Keratinocyte (primary cell): ENCODE results near the gene JAZF1. TPM values are rescaled to one million over a fixed set of nuclear protein-coding genes. Genes with fewer than 3 reads are reported as not detected.

Experiments
- DNase-seq: peaks from one replicate; pipeline ENCODE4 v3.0.0-alpha.2; 2011; ENCODE audit warnings: low read depth, missing footprints, low spot score
- FAIRE-seq: peaks from 2 replicates; lab custom pipeline; 2011; peaks lifted over from hg19 to GRCh38; lab: Jason Lieb, UNC
- H2AFZ ChIP-seq: 2 replicates; pipeline ENCODE4 v1.6.0; 2012; ENCODE audit warnings: low read length, control low read depth, inconsistent platforms; ENCODE audit not compliant: control insufficient read depth
- H3K27ac ChIP-seq: 2 replicates; pipeline ENCODE4 v1.5.1; 2011; ENCODE audit warnings: low read length; ENCODE audit not compliant: control insufficient read depth, insufficient read depth
- H3K27me3 ChIP-seq: 3 replicates; pipeline ENCODE4 v1.6.0; 2011; ENCODE audit warnings: low read length; ENCODE audit not compliant: control insufficient read depth, insufficient read depth; ENCODE audit errors: extremely low read depth
- H3K36me3 ChIP-seq, 2 experiments: 2 replicates in 1 of 2; 3 replicates in 1 of 2; pipeline ENCODE4 v1.5.1; 2011; ENCODE audit warnings: low read length in 2 of 2, mild to moderate bottlenecking in 1 of 2; ENCODE audit not compliant: control insufficient read depth in 2 of 2, insufficient read depth in 2 of 2; ENCODE audit errors: extremely low read depth in 1 of 2
- H3K4me1 ChIP-seq: 3 replicates; pipeline ENCODE4 v1.5.1; 2011; ENCODE audit warnings: low read length; ENCODE audit not compliant: control insufficient read depth, insufficient read depth; ENCODE audit errors: extremely low read depth
- H3K4me2 ChIP-seq: 3 replicates; pipeline ENCODE4 v1.6.0; 2011; ENCODE audit warnings: low read depth, low read length; ENCODE audit not compliant: control insufficient read depth, insufficient read depth; ENCODE audit errors: extremely low read depth
- H3K4me3 ChIP-seq, 3 experiments: fragments of 200-600 bp in 1 of 3; sonication (generic) in 1 of 3; 2 replicates in 2 of 3; 3 replicates in 1 of 3; pipeline ENCODE4 v1.5.1; 2011 to 2016; ENCODE audit warnings: low read length in 3 of 3, mild to moderate bottlenecking in 3 of 3, control low read depth in 2 of 3, inconsistent platforms in 1 of 3, low read depth in 1 of 3, mixed read lengths in 1 of 3, mixed run types in 1 of 3, moderate library complexity in 1 of 3; ENCODE audit not compliant: control insufficient read depth in 2 of 3, insufficient read depth in 2 of 3; ENCODE audit errors: extremely low read depth in 1 of 3
- H3K79me2 ChIP-seq: 2 replicates; pipeline ENCODE4 v1.6.0; 2012; ENCODE audit warnings: low read length; ENCODE audit not compliant: control insufficient read depth, insufficient read depth
- H3K9ac ChIP-seq: 3 replicates; pipeline ENCODE4 v1.6.0; 2011; ENCODE audit warnings: low read length; ENCODE audit not compliant: control insufficient read depth, insufficient read depth; ENCODE audit errors: extremely low read depth
- H3K9me1 ChIP-seq: 3 replicates; pipeline ENCODE4 v1.6.0; 2011; ENCODE audit warnings: low read length; ENCODE audit not compliant: control insufficient read depth, insufficient read depth; ENCODE audit errors: extremely low read depth
- H3K9me3 ChIP-seq: 2 replicates; pipeline ENCODE4 v1.5.1; 2012; ENCODE audit warnings: low read depth, low read length; ENCODE audit not compliant: control insufficient read depth
- H4K20me1 ChIP-seq: 3 replicates; pipeline ENCODE4 v1.6.0; 2011; ENCODE audit warnings: low read length; ENCODE audit not compliant: control insufficient read depth, insufficient read depth; ENCODE audit errors: extremely low read depth
- EZH2 ChIP-seq: IDR thresholded peaks from one replicate; pipeline ENCODE4 v1.6.1; 2012; ENCODE audit warnings: inconsistent platforms, mild to moderate bottlenecking, low read length, moderate library complexity
- dilution Hi-C: fragments of 300-500 bp; cut with MboI; formaldehyde crosslinking; loops from one replicate; pipeline ENCODE4 v1.7.0; 2020; ENCODE audit warnings: low sequenced_read_pairs; ENCODE audit not compliant: extremely low pct_ligation_motif_present
- polyA plus RNA-seq, 5 experiments: library from polyadenylated mRNA; depleted of rRNA in 3 of 5; stranded (reverse) in 3 of 5; stranded (forward) in 1 of 5; unstranded in 1 of 5; fragments of >200 nt; gene quantifications; 1 replicate in 1 of 5; 2 replicates in 3 of 5; 3 replicates in 1 of 5; pipeline versions ENCODE4 v1.2.1 to v1.2.3, GENCODE V29; 2011 to 2012; ENCODE audit warnings: missing spikeins in 2 of 5, low read depth in 1 of 5, low replicate concordance in 1 of 5
- TF ChIP-seq, protein P1 (sequence below), 3 experiments: IDR thresholded peaks in 1 of 3; conservative IDR thresholded peaks in 1 of 3; optimal IDR thresholded peaks in 1 of 3; 2 replicates in 2 of 3; 3 replicates in 1 of 3; pipeline versions ENCODE3 to v1.5.1; 2011; ENCODE audit warnings: low read length in 3 of 3, mild to moderate bottlenecking in 3 of 3, moderate library complexity in 2 of 3, control low read depth in 1 of 3, inconsistent platforms in 1 of 3; ENCODE audit not compliant: insufficient read depth in 2 of 3; ENCODE audit errors: extremely low read depth in 1 of 3

Gene JAZF1
- polyA plus RNA-seq, 1 donor (not counting 4 experiments of a cell fraction or from before 2014, with no cell fraction given): 2.5 TPM

DNA sequence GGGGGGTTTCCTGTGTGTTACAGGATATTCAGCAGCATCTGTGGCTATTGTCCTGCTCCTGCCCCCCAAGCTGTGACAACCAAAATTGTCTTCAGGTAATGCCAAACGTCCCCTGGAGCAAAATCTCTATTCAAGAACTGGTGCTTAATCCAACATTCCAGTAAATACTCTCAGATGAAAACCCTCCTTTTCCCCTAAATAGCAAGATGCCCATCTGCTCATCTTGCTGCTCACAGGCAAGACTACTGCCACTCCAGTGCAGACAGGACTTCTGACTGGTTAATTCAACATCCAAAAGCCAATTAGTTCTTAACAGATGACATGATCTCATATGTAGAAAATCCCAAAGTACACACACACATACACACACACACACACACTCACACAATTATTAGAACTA, 20.5 kb upstream of the JAZF1 start:
- DNase-seq: no peak
- FAIRE-seq: no peak
- no peaks in the 10 kb centered on the region for H3K36me3 ChIP-seq

DNA sequence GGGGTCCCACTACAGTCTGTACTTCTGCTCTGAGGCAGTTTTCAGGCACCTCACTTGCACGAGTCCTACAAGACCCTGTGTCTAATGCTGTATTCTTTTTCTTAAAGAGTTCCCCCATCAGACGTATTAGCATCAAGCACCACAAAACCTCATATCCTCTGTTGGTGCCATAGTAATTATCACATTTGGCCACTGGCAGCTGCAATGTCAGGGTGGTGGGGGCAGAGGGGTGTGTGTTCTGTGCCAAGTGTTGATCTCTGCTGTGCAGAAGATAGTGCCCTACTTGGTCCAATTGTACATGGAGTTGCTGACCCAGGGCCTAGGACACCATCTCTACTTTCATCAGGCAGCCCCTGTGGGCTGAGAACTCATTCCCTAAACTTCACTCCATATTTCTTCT, 20.0 kb upstream of the JAZF1 start:
- TF ChIP-seq EZH2: no peak
- TF ChIP-seq, protein P1, sequence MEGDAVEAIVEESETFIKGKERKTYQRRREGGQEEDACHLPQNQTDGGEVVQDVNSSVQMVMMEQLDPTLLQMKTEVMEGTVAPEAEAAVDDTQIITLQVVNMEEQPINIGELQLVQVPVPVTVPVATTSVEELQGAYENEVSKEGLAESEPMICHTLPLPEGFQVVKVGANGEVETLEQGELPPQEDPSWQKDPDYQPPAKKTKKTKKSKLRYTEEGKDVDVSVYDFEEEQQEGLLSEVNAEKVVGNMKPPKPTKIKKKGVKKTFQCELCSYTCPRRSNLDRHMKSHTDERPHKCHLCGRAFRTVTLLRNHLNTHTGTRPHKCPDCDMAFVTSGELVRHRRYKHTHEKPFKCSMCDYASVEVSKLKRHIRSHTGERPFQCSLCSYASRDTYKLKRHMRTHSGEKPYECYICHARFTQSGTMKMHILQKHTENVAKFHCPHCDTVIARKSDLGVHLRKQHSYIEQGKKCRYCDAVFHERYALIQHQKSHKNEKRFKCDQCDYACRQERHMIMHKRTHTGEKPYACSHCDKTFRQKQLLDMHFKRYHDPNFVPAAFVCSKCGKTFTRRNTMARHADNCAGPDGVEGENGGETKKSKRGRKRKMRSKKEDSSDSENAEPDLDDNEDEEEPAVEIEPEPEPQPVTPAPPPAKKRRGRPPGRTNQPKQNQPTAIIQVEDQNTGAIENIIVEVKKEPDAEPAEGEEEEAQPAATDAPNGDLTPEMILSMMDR (optimal IDR thresholded peaks at IDR 0.05 in 1 of 3, IDR thresholded peaks at IDR 0.05 in 1 of 3, conservative IDR thresholded peaks at IDR 0.05 in 1 of 3; ENCODE audit: extremely low read depth in 1 of 3, insufficient read depth in 2 of 3, low read length in 3 of 3): no peak
- no peaks in the 10 kb centered on the region for H3K9me3 ChIP-seq
- no peak overlapping the region for H3K4me2 ChIP-seq
- H3K4me1 ChIP-seq: no peaks in the 10 kb centered on the region
- dilution Hi-C loops: no loop called here
- H2AFZ ChIP-seq: no peak overlapping the region
- no peaks in the 10 kb centered on the region for H4K20me1 ChIP-seq
- no peak for FAIRE-seq
- no peaks in the 10 kb centered on the region for H3K79me2 ChIP-seq
- peaks cover 4% of the 10 kb centered on the region for H3K27me3 ChIP-seq
- H3K36me3 ChIP-seq: no peaks in the 10 kb centered on the region
- H3K27ac ChIP-seq: no peak overlapping the region
- no peak overlapping the region for H3K9ac ChIP-seq
- no peak overlapping the region for H3K4me3 ChIP-seq
- DNase-seq: no peak
- H3K9me1 ChIP-seq: no peaks in the 10 kb centered on the region

More for the DNA sequence above, 20.5 kb upstream of the JAZF1 start:
- Histone ChIP-seq H2AFZ (no peak overlapping the region), H3K79me2 (no peaks in the 10 kb centered on the region), H3K9me3 (no peaks in the 10 kb centered on the region), H3K9me1 (no peaks in the 10 kb centered on the region), H3K4me2 (no peak overlapping the region), H4K20me1 (no peaks in the 10 kb centered on the region), H3K4me1 (no peaks in the 10 kb centered on the region), H3K27ac (no peak overlapping the region), H3K4me3 (no peak overlapping the region), H3K27me3 (peaks cover 4% of the 10 kb centered on the region), H3K9ac (no peak overlapping the region)
- no peak for TF ChIP-seq EZH2
- TF ChIP-seq, protein P1 (optimal IDR thresholded peaks at IDR 0.05 in 1 of 3, IDR thresholded peaks at IDR 0.05 in 1 of 3, conservative IDR thresholded peaks at IDR 0.05 in 1 of 3; ENCODE audit: extremely low read depth in 1 of 3, insufficient read depth in 2 of 3, low read length in 3 of 3): no peak
- dilution Hi-C loops: no loop called here
